HG03025 (cell line): ENCODE data around the gene CRYAA.

Source experiments
- ATAC-seq: cut with Tn5 transposase; IDR thresholded peaks from one replicate; pipeline ENCODE4 v1.9.1; 2021; ENCODE audit warnings: mild to moderate bottlenecking, moderate library complexity; ENCODE audit not compliant: unreplicated experiment, low FRiP score

Gene CRYAA

DNA sequence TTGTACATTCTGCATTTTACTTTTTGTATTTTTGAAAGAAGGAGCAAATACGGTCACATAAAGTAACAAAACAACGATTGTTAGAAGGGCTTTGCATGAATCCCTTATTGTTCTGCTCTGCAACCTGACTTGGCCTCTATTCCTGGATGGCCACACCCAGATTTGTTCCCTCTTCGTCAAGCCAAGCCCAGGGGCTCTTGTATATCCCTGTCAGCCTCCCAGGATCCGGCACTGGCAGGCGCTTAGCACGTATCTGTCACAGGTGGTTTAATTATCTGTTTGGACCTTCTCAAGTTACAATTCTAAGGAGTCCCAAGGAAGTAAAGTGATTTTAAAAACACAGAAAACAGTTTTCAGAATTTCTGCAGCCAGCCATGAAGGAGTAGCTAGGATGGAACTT, 28.0 kb downstream of the CRYAA start:
- no peak for ATAC-seq

DNA sequence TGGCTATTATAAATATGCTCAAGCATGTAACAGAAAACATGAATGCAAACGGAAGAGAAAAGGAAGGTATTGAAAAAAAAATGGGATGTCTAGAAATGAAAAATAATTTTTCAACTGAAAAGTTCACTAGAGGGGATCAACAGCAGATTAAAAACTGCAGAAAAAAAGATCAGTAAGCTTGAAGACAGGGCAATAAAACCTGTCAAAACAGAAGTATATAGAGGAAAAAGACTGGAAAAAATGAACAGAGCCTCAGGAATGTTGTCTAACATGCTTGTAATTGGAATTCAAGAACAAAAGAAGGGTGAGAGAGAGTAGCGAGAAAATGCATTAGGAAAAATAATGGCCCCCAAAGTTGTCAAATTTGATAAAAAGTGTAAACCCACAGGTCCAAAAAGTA, 29.6 kb downstream of the CRYAA start:
- ATAC-seq = no peak

DNA sequence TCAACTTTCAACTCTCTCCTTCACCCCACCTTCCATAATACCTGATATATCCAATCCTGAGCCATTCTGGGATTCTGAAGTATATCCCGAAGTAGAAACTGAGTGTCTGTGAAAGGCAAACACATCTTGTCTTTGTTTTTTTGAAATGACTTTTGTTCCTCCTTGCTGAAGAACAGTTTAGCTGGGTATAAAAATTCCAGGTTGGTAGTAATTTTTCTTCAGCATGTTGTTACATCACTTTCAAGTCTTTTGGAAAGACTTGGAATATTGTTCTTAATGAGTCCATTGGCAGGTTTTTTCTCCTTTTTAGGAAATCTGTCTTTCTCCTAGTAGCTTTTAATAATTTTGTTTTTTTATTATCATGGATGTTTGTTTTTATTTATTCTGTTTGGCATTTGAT, 32.7 kb downstream of the CRYAA start:
- no peak for ATAC-seq

DNA sequence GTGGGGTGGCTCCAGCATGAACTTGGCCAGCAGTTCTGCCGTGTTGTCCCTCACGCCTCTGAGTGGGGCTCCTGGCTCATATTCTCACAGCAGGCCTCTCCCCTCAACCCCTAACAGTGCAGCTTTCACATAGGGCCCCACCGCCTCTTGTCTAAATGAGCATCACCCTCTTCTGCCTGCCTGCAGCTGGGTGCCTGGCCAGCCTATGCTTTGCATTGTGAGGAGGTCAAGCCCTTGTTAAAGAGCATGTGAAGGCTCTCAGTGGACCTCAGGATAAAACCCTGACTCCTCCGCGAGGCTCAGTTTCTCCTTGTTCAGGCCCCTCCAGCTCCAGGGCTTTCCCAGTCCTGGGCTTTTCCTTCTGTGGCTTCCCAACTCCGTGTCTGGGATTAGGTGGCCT, 34.8 kb downstream of the CRYAA start:
- no peak for ATAC-seq

DNA sequence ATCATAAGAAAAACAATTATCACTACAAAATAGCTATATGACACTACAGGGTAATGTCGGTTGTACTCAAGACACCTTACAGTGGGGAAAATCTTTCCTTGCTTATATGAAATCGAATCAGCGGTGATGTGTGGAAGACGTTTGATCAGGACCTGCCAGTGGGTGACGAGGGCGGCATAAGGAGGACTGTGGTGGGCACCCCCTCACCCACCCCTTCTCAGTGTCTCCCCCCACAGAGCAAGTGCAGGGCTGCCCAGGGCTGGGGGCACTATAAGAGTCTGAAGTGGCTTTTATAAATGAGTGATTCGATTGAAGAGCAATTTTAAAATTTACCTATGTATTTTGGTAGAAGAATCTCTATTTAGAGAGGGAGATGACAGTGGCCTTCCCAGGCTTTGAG, 35.8 kb downstream of the CRYAA start:
- ATAC-seq = no peak

DNA sequence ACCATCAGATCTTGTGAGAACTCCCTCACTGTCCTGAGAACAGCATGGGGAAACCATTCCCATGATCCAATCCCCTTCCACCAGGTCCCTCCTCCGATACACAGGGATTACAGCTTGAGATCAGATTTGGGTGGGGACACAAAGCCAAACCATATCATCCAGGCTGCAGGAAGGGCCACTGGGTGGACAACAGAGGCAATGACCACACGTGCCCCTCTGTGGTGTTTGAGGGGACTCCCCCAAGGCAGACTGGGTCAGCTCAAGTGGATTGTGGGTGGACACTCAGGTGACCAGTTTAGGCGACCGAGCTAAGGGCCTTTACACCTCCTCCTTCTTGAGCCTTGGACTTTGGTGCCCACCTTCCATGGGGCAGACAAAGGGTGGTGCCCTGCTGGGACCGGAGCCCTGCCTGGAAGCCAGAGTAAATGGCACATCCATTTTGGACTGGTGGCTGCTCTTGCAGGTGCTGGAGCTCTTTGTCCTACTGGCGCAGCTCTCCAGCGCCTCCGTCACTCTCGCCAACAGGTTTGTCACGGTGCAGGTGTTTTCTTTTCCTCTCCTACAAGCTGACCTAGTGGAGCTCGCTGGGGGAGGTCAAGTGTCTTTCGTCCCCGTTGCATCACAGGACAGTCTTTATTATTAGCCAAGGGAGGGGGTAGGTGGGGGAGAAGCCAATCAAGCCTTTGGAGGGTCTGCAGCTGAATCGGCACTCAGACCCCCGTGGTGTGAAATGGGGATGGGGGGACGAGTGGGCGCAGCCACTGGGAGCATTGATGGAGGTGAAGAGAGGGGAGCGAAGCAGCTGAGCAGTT, 37.6 kb downstream of the CRYAA start:
- no peak for ATAC-seq

DNA sequence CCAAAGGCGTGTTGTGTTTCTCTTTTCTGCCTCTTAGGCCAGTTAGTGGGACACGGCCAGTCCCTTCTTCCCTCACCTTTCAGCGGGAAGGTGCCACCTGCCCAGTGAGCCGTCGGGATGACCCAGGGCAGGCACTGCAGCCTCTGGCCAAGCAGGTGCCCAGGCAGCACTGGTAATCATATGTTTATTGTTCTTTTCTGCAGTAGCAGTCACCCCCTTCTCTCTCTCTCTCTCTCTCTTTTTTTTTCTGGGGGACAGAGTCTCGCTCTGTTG, 38.2 kb downstream of the CRYAA start:
- ATAC-seq = no peak

DNA sequence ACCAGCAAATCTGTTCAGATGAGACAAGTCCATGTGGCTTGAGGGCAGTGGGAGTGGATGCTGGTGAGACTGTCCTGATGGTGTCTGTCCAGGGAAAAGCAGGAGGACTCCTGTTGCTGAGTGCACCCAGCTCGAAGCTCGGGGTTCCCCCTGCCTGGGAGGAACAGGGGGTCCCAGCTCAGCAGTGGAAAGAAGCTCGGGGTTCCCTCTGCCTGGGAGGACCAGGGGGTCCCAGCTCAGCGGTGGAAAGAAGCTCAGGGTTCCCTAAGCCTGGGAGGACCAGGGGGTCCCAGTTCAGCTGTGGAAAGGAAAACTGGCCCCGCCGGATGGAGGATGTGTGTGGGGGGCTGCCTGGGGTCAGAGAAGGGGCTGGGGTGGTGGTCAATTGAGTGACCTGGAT, 39.1 kb downstream of the CRYAA start:
- ATAC-seq = no peak

DNA sequence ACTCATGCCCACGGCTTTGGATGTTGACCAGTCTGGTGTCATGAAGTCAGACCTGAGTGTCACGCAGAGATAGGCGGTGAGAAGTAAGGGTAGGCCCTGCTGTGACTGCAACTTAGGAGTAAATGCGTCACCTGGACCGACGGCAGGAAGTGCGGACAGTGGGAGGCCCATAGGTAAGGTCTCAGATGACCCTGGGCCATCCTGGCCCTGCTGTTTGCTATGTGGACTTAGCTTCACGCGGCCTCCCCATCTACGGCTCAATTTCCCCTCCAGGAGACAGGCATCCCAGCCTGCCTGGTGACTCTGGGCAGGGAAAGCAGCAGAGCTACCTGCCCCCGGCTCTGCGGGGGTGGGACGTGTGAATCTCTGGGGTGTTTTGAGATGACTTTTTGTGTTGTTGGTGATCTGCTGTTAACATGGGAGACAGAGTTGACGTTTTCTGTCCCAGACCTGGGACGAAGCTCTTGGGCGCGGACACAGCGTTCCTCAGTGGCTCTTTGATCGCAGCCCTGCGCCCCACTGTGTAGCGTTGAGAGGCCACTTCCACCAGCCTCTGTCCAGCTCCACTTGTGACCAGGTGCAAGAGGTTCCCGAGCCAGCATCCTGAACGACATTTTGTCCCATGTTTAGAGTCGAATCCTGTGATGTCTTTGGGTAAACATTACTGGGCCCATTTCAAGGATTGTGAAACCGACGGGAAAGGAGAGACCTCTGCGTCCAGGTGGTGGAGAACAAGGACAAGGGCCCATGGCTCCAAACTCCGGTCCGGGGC, 39.9 kb downstream of the CRYAA start:
- ATAC-seq = no peak

DNA sequence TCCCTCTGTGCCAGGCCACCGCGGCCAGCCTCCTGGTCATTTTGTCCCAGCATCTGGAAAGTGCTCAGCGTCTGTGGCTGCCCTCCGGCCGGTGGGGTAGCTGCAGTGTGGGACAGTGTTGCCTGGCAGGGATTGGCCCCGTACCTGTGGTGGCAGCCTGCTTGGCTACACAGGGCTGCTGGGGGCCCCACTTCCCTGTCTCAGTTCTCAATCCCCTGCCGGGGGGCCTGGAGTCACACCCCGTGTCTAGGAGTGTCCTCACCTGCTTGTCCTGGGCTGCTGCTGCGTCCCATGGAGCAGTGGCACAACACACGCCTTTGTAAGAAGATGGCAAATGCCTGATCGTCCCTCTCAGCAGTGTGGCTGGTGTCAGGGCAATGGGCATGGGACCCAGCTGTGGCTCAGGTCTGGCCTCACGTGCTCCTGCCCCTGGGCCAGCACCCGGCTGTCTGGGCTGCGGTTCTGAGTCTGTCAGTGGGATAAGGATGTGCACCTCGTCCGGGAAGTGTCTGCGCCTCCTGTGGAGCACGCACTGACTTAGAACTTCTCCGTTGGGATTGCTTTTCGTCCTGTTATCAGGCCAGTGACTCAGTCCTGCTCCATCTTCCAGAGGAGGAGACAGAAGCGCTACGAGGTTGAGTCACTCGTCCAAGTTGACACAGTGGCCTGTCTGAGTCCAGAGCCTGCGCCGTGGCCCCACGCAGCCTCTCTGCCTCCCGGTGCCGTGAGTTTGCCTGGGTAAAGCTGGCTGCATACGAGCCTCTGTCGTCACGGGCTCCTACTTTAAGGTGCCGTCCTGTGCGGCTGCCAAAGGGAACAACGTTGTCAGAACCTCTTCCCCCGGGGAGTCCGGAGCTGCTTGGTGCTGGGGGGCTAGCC, 41.0 kb downstream of the CRYAA start:
- ATAC-seq = no peak

DNA sequence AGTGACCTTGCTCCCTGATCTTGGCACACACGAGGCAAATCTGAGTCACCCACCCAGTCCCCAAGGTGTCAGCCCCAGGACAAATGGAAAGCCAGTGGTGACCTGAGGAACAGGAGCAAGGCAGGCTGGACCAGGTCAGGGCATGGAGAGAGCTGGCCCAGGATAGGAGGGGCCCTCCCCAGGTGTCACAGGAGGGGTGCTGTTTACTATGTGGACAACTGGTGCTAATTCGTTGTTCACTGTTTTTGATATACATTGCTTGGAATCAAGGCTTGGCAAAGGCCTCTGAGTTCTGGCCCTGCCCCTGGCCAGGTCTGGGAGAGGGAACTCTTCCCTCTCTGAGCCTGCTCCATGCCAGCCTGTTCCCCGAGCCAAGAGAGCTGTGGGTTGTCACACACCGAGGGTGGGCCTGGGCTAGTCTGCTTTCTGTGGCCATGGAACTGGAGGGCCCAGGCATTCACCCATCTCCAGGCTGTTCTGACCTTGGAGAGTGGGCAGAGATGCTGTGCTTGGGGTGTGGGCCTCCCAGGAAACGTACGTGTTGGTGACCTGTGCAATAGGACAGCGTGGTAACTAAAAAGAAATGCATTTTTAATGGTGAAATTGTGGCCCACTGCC, 41.8 kb downstream of the CRYAA start:
- ATAC-seq = no peak

DNA sequence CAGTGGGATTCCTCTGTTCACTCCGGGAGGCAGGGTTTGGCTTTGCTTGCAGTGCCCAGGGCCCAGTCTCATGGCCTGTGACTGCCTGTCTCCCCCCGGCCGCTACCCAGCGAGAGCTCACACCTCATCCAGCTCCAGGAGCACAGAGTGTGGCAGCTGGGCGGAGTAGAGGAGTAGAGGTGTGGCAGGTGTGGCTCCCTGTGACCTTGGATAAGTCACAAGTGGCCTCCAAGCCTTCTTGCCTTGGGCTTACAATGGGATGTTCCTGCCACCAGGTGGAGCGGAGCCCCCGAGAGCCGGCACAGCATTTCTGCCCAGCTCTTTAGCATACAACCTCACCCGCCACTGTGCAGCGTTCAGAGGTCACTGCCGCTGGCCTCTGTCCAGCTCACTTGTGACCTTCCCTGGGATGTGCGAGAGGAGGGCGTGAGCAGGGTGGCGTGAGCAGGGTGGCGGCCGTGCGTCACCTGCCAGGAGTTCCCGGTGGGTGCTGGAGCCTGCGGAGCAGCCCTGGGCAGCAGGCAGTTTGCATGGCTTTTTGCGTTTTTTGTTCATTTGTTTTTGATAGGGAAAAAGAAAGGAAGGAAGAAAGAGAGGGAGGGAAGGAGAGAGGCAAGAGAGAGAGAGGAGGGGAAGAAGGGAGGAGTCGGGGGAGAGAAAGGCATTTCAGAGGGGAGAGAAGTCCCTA, 42.4 kb downstream of the CRYAA start:
- ATAC-seq = no peak

DNA sequence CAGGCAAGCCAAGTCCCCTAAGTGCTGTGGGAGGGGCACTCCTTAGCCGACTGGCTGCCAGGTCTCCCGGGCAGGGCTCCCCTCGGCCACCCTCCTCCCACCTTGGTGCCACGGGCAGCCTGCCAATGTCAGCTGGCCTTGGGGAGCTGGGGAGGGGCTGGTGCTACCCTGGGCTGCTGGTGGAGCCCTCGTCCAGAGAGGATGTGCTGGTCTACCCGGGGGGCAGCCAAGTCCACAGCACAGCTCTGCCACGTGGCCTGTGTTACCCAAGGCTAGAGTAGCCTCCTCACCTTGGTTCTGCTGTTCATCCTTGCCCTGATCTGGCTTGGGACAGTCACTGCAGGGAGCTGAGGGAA, 42.9 kb downstream of the CRYAA start:
- ATAC-seq = no peak
